ENCODE results near the gene TLE3.
A peak's percentile ranks its signal among the peaks of the same experiment; 100 is the strongest.

TLE3 gene

DNA sequence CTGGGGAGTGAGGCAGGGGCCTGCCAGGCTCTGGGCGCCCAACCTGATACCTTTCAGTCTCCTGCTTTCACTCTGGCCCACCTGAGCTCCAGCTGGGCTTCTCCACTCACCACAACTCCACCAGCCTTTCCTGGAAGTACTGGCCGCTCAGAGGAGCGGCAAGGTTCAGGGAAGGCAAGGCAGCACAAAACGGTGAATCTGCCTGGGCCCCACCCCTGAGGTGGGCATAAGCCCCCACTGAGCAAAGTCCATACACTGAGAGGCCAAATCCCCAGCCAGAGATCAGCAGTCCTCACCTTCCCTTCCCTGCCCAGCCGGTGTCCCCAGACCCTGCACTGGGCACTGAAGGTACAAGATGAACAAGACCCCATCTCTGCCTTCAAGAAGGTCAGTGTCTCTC is 70.7 kb downstream of the TLE3 start:
- no peak for DNase-seq

- no peak for DNase-seq
Measured at GRCh38 chr15:70025413-70026296, 72.1 kb downstream of the TLE3 start.

DNA sequence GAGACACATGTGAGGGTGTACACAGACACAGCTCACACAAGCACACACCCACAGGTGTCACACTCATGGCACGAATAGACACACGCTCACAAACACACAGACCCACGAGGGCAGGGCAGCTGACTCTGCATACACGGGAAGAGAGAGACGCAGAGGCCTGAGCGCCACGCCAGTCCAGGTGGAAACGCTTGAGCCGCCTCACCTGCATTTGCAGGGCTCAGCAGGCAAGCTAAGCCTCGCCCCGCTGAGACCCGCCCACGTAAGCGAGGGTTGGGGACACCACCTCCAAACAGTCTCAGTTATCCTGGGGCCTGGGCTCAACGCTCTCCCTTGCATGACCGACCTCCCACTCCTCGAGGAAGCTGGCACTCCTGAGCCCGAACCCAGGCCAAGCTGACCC is 73.2 kb downstream of the TLE3 start:
- no peak for DNase-seq

DNA sequence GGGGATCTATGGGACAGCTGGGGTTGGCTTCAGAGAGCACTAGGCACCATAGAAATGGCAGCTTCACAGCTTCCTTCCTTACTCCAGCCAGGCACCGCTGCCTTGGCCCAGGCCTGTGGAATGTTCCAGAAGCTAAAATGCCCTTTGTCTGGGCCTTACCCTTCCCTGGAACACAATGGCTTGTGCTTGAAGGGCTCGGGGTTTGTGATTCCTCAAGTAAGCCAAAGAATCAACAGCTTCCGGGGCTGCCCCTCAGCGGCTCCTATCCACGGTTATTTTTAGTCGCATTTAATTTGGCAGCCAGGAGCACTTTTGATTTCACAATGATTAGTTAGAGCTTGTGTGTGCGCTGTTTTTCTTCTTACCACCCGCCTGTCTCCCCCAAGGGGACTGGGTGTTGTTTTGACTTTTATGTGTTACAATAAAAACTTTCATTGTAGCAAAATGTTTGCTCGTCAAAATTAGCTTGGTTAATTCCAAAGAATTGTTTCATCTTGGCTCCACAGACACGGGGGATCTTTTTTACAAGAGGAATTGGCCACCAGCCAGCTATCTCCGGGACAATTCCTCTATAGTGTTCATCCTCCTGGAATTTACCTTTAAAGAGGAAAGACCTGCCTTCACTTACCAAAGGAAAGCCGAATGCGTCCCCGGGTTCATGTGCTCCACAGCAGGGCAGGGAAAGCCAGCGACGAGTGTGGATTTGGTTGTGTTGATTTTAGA is 73.8 kb downstream of the TLE3 start:
- no peak for DNase-seq

GRCh38 chr15:70023064-70023768 is 74.5 kb downstream of the TLE3 start:
- DNase-seq = peak; percentile 42

GRCh38 chr15:70020229-70020628 is 77.5 kb downstream of the TLE3 start:
- no peak for DNase-seq

DNA sequence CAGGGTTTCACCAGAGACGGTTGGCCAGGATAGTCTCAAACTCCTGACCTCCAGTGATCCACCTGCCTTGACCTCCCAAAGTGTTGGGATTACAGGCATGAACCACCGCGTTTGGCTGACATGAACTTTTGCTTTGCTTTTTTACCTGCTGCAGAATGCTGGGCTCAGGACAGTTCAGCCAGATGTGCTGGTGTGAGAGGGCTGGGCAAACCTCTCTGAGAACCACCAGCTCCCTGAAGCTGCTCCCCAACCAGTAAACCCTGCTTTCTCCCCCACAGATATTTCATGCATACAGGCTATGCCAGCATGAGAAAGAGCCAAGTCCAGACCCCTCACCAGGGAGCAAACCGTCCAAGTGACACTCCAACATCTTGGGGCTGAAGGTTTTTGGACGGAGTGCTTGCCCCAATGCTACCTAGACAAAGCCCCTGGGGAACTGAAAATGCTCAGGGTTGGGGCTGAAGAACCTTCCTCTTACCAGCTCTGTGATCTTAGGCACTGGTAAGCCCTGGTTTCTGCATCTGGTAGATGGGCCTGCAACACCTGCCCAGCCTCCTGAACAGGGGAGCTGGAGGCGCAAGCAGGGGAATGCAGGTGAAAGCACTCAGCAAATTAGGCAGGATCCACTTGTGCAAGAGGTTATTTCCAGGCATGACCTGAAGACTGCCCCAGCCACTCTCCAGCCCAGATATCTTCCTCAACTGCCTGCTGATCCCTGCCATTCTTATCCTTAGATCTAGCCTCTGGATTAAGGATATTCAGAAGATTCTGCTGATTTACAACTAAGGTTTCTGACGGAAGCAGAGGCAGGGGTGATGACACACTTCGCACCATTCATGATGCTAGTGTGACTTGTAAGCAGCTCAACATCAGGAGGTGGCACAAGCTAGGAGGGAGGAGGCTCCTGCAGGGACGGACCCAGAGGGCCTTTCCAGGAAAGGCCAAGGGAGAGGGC is 78.8 kb downstream of the TLE3 start:
- DNase-seq = no peak

DNA sequence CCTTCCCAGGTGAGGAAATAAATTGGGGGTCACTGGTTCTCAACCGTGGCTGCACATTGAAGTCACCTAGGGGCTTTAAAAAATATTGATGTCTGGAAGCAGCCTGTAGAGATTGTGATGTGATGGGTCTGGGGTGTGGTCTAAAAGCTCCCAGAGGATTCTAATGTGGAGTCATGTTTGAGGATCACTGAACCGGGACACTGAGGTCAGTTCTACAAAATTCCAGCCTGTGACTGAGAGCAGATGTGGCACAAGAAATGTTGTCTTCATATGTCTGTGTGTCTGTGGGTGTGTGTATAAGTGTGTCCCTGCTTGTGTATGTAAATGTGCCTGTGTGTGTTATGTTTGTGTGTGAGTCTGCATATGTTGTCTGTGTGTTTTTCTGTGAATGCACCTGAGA is 79.9 kb downstream of the TLE3 start:
- no peak for DNase-seq

- DNase-seq = no peak
Measured at GRCh38 chr15:70017025-70017424, 80.7 kb downstream of the TLE3 start.

DNA sequence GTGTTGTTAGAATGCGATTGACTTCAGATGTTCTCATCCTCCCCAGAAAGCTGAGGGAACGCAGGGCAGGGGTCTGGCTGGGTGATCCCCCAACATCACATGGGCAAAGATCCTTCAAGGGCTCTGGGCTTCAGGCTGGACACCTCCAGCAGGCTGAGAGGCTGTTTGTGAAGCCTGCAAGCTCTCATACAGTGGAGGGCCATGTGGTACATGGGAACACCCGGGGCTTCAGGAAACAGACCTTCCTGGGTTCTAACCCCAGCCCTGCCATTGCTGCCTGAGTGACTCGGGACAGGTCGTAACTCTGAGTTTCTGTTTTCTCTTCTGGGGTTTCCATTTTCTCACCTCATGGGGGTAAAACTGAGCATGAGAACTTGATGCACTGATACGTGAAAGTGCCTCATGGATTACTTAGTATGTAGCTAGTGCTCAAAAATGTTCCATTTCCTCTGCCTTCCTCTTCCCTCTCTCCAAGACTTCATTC is 81.2 kb downstream of the TLE3 start:
- DNase-seq = no peak

DNA sequence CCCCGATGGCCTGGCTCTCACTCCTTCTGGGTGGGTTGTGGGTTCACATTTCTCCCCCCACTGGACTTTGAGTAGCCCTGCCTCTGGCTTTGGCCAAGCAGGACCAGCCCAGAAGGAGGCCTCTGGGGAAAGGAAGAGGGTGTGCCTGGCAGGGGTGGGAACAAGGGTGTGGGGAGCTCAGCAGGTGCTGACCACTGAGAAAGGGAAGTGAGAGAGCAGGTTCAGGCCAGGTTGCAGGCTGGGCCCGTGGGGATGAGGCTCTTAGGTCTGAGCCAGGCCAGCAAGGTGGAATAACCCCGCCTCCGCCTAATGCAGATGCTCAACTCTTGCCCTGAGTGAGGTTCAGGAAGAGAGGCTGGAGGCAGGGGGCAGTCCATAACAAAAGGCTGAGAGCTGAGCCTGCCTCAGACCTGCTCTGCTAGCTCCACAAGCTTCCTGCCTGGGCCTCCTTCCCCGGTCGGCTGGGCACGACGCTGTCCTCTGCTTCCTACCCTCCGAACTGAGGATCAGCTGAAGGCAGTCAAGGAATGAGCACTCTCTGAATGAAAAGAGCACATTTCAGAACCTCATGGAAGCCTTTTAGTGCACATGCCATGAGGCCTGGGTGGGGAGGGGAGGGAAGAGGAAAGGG is 82.7 kb downstream of the TLE3 start:
- DNase-seq = no peak

- no peak for DNase-seq
Measured at GRCh38 chr15:70014331-70014730, 83.4 kb downstream of the TLE3 start.

GRCh38 chr15:70013656-70014313 is 83.9 kb downstream of the TLE3 start:
- no peak for DNase-seq

DNA sequence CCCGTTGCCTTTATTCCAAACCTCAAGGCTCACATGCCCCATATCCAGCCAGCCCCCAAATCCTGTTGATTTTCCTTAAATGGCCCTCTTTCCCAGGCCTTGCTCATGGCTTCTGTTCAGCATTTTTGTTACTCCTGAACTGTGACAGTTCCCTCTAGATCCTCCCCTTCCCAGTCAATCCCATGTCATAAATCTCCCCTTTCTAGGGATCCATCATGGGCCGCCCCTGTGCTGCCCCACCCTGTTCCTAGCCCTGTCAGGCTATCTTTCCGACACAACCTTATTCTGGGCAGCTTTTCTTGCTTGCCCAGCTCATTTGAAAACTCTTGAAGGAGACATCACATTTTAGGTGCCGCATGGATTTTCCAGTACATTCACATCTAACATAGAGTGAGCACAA is 84.8 kb downstream of the TLE3 start:
- no peak for DNase-seq

GRCh38 chr15:70008697-70009290 is 88.9 kb downstream of the TLE3 start:
- no peak for DNase-seq

- no peak for DNase-seq
Measured at GRCh38 chr15:70006259-70007147, 91.2 kb downstream of the TLE3 start.

- no peak for DNase-seq
Measured at GRCh38 chr15:70004826-70005225, 92.9 kb downstream of the TLE3 start.

GRCh38 chr15:70002897-70003296 is 94.8 kb downstream of the TLE3 start:
- no peak for DNase-seq

DNA sequence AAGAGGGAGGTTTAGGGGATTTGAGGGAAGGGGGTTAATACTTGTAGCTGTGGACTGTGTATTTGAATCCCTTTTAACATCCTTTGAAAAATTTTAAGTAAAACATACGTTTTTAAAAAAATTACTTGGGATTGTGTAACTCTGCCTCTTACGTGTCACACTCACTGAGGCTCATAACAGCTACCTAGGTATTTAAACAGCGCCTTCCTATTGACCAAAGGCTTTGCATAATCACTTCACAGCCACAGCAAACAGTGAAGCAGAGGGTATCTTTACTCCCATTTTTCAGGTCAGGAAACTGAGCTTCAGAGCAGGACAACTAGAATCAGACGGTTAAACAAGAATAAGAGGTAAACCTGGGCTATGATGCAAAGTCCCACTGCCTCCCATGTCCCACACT is 95.9 kb downstream of the TLE3 start:
- no peak for DNase-seq

Measured in activated CD8-positive, alpha-beta memory T cell treated with anti-CD3 and anti-CD28 coated beads, Interleukin-2, amount 50 U/mL, for 4 hours (primary cell).